GM21423 (cell line): Measurements from ENCODE around the gene NEDD9.

Experiments used
- ATAC-seq: cut with Tn5 transposase; IDR thresholded peaks from one replicate; pipeline ENCODE4 v1.9.1; 2021; ENCODE audit warnings: mild to moderate bottlenecking, moderate library complexity; ENCODE audit not compliant: unreplicated experiment

Gene NEDD9

GRCh38 chr6:11262242-11262641, 29.8 kb upstream of the NEDD9 start:
- no peak for ATAC-seq

DNA sequence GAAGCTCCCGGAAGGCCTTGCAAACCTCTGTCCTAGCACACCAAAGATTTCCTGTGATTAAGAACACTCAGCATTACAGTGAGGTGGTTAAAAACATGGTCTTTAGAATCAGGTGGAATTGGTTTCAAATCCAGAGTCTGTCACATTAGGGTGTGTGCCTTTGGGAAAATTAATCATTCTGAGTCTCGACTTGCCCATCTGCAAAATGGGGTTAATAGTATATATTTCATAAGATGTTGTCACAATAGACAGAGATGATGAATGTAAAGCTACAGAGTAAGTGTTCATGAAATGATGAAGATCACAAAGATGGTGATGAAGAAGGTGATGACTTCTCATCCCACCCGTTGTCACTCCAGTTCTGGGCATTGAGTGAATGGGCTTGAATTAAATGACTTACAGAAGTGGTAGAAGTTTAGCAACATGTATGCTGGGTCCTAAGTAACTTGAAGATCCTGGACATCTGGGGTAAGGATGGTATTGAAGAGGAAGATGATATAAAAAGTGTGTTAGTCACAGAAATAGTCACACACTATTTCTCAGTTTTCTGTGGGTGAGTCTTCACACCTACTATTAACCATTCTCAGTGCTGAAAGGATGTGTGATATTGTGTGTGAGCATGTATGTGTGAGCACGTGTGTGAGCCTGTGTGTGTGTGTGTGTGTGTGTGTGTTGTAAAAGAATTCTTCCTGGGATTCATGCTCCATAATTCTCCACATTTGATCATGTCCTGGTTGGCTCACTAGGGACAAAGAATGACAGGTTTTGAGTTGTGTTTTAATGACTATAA, 28.0 kb upstream of the NEDD9 start:
- ATAC-seq: no peak

DNA sequence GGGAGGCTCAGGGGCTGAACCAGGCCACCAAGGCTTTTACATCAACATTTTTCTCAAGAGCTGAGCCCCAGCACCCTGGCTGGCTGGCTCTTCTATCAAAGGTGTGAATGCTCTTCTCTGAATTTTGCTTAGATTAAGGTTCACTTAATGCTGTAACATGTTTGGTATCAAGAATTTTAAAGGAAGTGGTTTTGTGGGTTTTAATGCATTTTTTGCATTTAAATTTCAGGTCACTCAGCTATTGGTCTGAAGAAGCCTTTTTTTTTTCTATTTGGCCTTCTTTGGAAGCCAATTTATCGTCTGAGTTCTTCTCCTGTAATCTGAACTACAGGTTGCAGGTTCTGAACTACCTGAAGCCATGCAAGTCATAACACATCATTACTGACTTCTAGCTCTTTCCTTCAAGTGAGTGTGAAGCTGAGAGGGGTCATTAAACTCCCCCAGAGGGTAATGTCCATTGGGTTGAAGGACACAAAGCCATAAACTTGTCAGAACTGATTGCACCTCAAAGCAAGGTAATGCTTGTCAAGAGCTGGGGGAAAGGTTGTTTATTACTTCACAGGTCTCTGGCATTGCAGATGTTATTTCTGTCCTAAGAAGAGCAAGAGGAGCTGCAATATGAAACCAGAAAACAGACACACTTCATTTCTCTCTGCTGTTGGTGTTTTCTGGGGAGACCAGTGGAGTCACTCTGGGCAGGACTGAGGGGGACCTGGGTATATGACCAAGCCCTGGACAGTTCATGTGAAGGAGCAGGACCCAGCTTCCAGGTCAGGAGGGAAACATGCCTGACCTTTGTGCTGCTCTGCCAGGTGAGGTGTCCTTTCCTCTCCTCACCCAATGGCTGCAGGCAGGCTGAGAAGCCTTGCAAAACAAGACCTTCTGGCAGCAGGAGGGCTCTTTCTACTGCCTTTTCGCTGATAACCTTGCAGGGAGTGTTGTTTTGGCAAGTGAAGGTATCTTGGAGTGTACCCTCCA, 26.1 kb upstream of the NEDD9 start:
- peak; percentile 44 for ATAC-seq

GRCh38 chr6:11255610-11256009, 23.1 kb upstream of the NEDD9 start:
- ATAC-seq: no peak

DNA sequence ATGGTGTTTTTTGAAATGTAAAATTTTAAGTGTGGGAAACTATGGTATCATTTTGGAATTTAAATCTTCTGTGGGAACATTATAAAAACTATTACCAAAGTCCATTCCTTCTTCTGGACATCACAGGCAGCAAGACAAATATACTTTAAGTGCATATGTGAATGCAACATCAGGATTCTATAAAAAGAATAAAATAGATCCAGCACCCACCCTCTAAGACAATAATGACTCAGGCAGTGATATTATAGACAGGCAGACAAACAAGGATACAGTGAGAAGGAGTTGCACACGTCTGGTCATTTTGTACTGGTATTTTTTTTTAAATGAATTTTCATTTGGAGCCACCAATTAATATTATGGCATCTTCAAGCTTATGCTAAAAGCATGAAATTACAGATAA, 21.1 kb upstream of the NEDD9 start:
- no peak for ATAC-seq

DNA sequence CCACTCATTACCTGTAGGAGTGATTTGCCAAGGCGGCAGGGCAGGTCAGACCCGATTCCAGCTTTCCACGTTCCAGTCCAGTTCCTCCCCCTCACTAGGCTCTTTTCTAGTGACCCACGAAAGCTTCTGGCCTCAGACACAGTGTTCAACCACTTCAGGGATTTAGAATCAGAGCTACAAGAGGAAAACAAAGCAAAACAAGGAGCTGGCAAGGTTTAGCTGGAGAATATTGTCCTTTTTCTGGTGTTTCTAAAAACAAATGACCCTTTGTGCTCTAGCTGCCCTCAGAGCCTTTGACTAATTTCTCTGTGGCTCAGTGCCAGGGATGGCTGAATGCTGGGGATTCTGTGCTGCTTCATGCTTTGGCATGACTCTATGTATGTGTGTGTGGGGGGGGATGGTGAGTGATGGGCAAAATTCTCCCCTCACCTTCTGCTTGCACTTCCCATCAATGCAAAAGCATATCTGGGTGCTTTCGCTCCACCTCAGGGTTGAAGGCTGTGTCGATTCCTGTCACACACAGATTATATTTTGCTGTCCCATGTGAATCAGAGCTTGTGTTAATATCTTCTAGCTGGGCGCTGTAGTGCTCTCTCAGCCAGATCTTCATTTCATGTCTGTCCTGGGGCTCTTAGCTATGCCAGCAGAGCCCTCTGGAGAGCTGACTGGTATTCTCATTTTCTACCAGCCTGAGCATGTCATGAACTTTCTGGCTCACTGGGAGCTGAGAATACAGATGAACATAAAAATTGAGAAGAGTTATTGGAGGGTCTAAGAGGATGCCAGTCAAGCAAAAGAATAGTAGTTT, 19.3 kb upstream of the NEDD9 start:
- no peak for ATAC-seq

GRCh38 chr6:11250108-11250507, 17.6 kb upstream of the NEDD9 start:
- no peak for ATAC-seq

- no peak for ATAC-seq
These were observed 16.7 kb upstream of the NEDD9 start for GRCh38 chr6:11248974-11249761.

- ATAC-seq: no peak
These were observed 14.3 kb upstream of the NEDD9 start for GRCh38 chr6:11246722-11247121.

DNA sequence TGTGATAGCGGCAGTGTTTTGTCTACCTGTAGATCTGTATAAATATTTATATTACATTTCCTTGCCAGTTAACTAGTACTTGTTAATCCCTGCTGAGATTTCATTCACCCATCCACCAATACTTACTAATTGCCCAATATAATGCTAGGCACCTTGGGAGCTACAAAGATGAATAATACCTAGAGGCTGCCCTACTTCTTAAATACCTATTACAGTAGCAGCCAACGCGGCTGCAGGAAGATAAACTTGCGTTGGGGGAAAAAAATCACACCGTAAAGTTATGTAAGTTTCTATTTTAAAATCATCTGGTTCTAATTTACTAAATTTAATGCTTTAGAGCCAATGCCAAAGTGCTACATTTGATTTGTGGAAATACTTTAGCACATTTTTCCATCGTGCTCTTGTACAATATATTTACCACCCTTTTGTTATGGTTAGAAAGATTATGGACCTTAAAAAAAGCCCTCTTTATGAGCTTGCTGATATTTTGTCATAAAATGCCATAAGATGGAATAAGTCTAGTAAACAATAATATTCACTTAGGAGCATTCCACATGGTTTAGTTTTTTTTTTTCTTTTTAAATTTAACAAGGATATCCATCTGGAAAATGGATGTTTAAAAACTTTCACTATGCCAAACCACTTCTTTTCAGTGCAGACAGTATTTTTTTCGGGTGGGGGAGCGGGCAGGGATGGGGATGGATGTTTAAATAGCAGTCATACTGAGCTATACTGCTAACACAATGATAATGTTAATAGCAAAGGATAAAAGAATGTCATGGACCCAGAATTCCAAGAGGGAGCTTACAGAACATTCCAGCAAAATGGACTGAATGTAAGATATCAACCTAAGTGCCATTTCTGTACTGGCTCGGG, 13.2 kb upstream of the NEDD9 start:
- ATAC-seq: no peak

GRCh38 chr6:11244387-11245126, 12.1 kb upstream of the NEDD9 start:
- ATAC-seq: no peak

GRCh38 chr6:11243861-11244260, 11.4 kb upstream of the NEDD9 start:
- no peak for ATAC-seq

GRCh38 chr6:11242711-11243110, 10.2 kb upstream of the NEDD9 start:
- ATAC-seq: no peak

GRCh38 chr6:11241793-11242201, 9.3 kb upstream of the NEDD9 start:
- ATAC-seq: no peak

DNA sequence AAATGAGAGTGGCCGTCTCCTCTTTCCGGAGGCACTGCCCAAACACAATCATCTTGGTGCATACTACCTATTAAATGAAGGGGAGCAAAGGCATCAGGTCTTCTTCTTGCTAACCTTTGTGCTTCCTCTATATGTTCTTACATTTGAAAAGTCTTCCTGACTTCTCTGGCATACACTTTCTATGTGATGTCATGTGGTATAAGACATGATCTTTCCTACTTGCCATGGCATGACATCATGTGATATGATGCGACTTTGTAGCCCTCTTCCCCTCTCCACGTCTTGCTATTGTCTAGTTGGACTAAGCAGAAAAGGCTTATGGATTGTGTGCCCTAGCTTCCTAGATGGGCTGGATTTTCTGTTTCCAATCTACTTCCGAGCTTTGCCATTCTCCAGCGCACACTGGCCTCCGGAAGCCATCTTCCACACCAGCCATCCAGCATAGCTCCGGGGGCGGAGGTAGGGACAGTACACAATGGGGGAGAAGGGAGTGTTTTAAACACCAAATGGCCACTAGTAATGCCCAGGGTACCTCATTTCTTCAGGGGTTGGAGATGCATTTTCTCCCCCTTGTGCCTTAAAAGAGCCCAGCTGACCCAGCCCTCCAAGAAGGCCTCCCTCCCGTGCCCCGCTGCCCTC, 8.8 kb upstream of the NEDD9 start:
- no peak for ATAC-seq

DNA sequence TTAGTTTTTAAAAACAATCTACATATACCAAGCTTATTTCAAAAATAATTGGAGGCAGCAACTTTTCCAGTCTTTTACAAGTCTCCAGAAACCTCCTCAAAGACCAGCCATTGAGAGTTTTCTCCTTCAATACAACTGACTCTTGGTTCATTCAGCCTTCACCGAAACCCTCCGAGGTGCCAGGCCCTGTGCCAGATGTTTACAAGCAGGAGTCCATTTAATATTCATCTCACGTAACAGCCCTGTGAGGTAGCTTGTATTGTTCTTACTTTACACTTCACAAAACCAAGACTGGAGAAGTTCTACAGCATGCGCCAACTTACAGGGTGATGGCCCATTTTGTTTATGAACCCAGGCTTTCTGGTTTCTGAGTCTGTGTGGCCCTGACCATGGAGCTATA, 5.5 kb upstream of the NEDD9 start:
- ATAC-seq: no peak

- no peak for ATAC-seq
These were observed 5.0 kb upstream of the NEDD9 start for GRCh38 chr6:11237428-11237827.

- ATAC-seq: no peak
These were observed 4.4 kb upstream of the NEDD9 start for GRCh38 chr6:11236915-11237314.
